ENCODE data around the gene EFCAB8. TPM values are rescaled to one million over a fixed set of nuclear protein-coding genes. Genes with fewer than 3 reads are reported as not detected.

The EFCAB8 gene
- total and polyA plus RNA-seq, 4 donors = 0.08 to 0.83 (median 0.46) TPM

DNA sequence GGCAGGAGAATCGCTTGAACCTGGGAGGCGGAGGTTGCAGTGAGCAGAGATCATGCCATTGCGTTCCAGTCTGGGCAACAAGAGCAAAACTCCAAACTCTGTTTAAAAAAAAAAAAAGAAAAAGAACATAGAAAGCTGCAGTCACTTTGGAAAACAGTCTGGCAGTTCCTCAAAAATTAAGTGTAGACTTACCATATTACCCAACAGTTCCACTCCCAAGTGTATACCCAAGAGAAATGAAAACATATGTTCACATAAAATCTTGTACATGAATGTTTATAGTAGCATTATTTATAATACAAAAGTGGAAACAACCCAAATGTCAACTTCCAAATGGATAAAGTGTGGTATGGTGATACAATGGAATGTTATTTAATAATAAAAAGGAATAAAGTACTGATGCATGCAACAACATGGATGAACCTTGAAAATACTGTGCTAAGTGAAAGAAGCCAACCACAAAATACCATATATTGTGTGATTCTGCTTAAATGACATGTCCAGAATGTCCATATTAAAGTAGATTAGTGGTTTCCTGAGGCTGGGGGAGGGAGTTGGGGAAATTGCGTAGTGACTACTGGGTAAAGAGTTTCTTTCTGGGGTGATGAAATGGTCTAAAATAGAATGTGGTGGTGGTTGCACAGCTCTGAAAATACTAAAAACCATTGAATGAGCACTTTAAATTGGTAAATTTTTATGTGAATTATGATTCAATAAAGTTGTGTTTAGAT lies 82.6 kb downstream of the EFCAB8 start:
- no peak overlapping the region for H3K4me3 ChIP-seq
- peaks cover 0 to 5% (median 0%) of the 10 kb centered on the region in 4 donors for H3K9me3 ChIP-seq (ENCODE audit: control insufficient read depth in 4 of 4, insufficient read depth in 3 of 4, low read length in 3 of 4)
- TF ChIP-seq, protein P1, sequence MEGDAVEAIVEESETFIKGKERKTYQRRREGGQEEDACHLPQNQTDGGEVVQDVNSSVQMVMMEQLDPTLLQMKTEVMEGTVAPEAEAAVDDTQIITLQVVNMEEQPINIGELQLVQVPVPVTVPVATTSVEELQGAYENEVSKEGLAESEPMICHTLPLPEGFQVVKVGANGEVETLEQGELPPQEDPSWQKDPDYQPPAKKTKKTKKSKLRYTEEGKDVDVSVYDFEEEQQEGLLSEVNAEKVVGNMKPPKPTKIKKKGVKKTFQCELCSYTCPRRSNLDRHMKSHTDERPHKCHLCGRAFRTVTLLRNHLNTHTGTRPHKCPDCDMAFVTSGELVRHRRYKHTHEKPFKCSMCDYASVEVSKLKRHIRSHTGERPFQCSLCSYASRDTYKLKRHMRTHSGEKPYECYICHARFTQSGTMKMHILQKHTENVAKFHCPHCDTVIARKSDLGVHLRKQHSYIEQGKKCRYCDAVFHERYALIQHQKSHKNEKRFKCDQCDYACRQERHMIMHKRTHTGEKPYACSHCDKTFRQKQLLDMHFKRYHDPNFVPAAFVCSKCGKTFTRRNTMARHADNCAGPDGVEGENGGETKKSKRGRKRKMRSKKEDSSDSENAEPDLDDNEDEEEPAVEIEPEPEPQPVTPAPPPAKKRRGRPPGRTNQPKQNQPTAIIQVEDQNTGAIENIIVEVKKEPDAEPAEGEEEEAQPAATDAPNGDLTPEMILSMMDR (IDR thresholded peaks at IDR 0.05; ENCODE audit: control extremely low read depth, extremely low read depth) = no peak
- no peak overlapping the region for H3K27ac ChIP-seq (ENCODE audit: low read depth in 1 of 2, low read length in 1 of 2)
- DNase-seq = no peak
- no peak for ATAC-seq (ENCODE audit: insufficient read depth, low FRiP score)
- H3K4me1 ChIP-seq (ENCODE audit: control insufficient read depth in 5 of 5, insufficient read depth in 5 of 5, low read length in 5 of 5) = no peaks in the 10 kb centered on the region
- H3K27me3 ChIP-seq (ENCODE audit: control insufficient read depth in 3 of 3, insufficient read depth in 3 of 3, low read length in 2 of 3) = no peaks in the 10 kb centered on the region
- 73 to 83% methylated on average over 4 of the region's 4 CpGs for WGBS, 2 donors
- no peaks in the 10 kb centered on the region for H3K36me3 ChIP-seq (ENCODE audit: control insufficient read depth in 4 of 4, insufficient read depth in 4 of 4, low read length in 4 of 4)
- H3K9ac ChIP-seq (ENCODE audit: insufficient read depth in 1 of 2, low read length in 2 of 2) = no peak overlapping the region

DNA sequence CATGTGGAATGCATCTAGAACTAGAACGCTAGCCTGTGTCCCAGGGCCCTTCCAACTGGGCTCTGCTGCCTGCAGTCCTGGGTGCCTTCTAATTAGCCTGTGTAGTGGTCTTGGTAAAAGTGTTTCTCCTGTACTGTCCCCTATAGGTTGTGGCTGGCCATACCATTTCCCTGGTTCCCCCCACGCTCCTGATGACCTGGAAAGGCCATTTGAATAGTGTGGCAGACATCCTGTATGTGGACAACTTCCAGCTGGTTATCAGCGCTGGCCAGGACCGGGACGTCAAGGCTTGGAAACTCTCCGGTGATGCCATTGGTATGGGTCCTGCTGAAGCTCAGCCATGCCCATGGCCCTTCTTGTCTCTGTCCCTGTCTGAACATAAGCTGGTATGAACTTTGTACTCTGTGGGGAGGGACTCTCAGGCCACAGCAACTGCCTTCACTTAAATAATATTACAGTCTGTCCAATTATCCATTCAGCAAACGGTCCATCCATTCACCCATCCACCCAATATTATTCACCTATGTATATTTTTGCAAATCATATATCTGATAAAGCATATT lies 84.8 kb downstream of the EFCAB8 start:
- 78 to 91% methylated on average over 7 of the region's 7 CpGs for WGBS, 2 donors
- no peak for ATAC-seq (ENCODE audit: insufficient read depth, low FRiP score)
- DNase-seq = no peak
- TF ChIP-seq, protein P1 (IDR thresholded peaks at IDR 0.05; ENCODE audit: control extremely low read depth, extremely low read depth) = no peak
- Histone ChIP-seq H3K9me3 (ENCODE audit: control insufficient read depth in 4 of 4, insufficient read depth in 3 of 4, low read length in 3 of 4) (peaks cover 0 to 5% (median 0%) of the 10 kb centered on the region in 4 donors), H3K36me3 (ENCODE audit: control insufficient read depth in 4 of 4, insufficient read depth in 4 of 4, low read length in 4 of 4) (no peaks in the 10 kb centered on the region), H3K4me1 (ENCODE audit: control insufficient read depth in 5 of 5, insufficient read depth in 5 of 5, low read length in 5 of 5) (no peaks in the 10 kb centered on the region), H3K27ac (ENCODE audit: low read depth in 1 of 2, low read length in 1 of 2) (no peak overlapping the region), H3K9ac (ENCODE audit: insufficient read depth in 1 of 2, low read length in 2 of 2) (no peak overlapping the region), H3K27me3 (ENCODE audit: control insufficient read depth in 3 of 3, insufficient read depth in 3 of 3, low read length in 2 of 3) (no peaks in the 10 kb centered on the region), H3K4me3 (no peak overlapping the region)

DNA sequence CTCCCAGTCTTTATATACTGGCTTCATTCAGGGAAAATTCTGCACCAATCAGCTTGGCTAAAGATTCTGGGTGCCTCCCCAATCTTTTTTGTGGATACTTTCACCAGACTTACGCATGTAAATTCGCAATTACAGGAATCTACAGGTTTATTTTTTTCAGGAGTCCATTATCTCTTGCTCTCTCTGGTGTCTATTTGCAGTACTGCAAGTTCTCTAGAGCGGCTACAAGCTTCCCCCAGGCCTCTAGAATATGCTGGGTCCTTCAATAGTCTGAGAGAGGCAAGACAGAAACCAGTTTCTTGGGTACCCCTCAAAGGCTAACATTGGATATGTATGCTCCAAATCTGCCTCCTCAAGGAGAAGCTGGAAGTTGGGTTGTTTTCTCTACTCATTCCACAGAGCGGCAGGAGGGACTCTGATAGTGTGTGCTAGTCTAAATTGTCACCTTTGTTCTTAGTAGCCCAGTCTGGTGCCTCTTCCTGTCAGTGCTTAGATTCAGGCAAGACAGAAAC lies 87.0 kb downstream of the EFCAB8 start:
- peaks cover 0 to 3% (median 0%) of the 10 kb centered on the region in 3 donors for H3K27me3 ChIP-seq (ENCODE audit: control insufficient read depth in 3 of 3, insufficient read depth in 3 of 3, low read length in 2 of 3)
- WGBS, 2 donors = 50 to 72% methylated on average over 4 of the region's 4 CpGs
- no peak overlapping the region for H3K9ac ChIP-seq (ENCODE audit: insufficient read depth in 1 of 2, low read length in 2 of 2)
- peak in 2 of 3 donors; percentile 8 to 12 for DNase-seq
- no peaks in the 10 kb centered on the region for H3K4me1 ChIP-seq (ENCODE audit: control insufficient read depth in 5 of 5, insufficient read depth in 5 of 5, low read length in 5 of 5)
- TF ChIP-seq, protein P1 (IDR thresholded peaks at IDR 0.05; ENCODE audit: control extremely low read depth, extremely low read depth) = no peak
- peaks cover 0 to 5% (median 0%) of the 10 kb centered on the region in 4 donors for H3K9me3 ChIP-seq (ENCODE audit: control insufficient read depth in 4 of 4, insufficient read depth in 3 of 4, low read length in 3 of 4)
- ATAC-seq (ENCODE audit: insufficient read depth, low FRiP score) = no peak
- H3K27ac ChIP-seq (ENCODE audit: low read depth in 1 of 2, low read length in 1 of 2) = no peak overlapping the region
- H3K4me3 ChIP-seq = no peak overlapping the region
- no peaks in the 10 kb centered on the region for H3K36me3 ChIP-seq (ENCODE audit: control insufficient read depth in 4 of 4, insufficient read depth in 4 of 4, low read length in 4 of 4)
